A549 (cell line): ENCODE data around the gene DDIT4. TPM values are rescaled to one million over a fixed set of nuclear protein-coding genes. Genes with fewer than 3 reads are reported as not detected.
"Not testable (repeated sequence)": the region's sequence is repeated elsewhere in the genome, so short reads cannot be mapped to it uniquely, and the experiment has no call there.

Experiments
- ATAC-seq, 2 experiments: fragments of 200-7000 bp in 1 of 2; fragments of >200 bp in 1 of 2; cut with Nextera tagmentation in 1 of 2; cut with Tn5 transposase in 1 of 2; 3 replicates each; pipeline versions ENCODE4 v1.8.0 to v1.9.1; 2018 to 2020; ENCODE audit warnings: mild to moderate bottlenecking in 1 of 2, moderate library complexity in 1 of 2
- CTCF ChIA-PET: fragments of 300-600 bp; sonication (Branson Sonifier 250); formaldehyde crosslinking; extraction: SDS; loops from one replicate; lab custom pipeline; 2021; ENCODE audit warnings: antibody characterized with exemption, inconsistent platforms; lab: Yijun Ruan, JAX
- POLR2A ChIA-PET: fragments of 350-600 bp; formaldehyde crosslinking; extraction: SDS; loops from one replicate; lab custom pipeline; 2021; ENCODE audit warnings: antibody characterized with exemption, inconsistent platforms; lab: Yijun Ruan, JAX
- DNase-seq, 2 experiments: peaks; one replicate each; pipeline versions ENCODE4 v3.0.0 to v3.0.0-alpha.2; 2011 to 2016; ENCODE audit warnings: low read depth in 1 of 2, low spot score in 1 of 2
- FAIRE-seq: peaks from 2 replicates; lab custom pipeline; 2011; peaks lifted over from hg19 to GRCh38; lab: Jason Lieb, UNC
- H3K27ac ChIP-seq, 2 experiments: fragments of >200 bp; sonication (Bioruptor Twin); formaldehyde crosslinking; 3 replicates each; pipeline ENCODE4 v1.5.1; 2016 to 2017
- H3K4me1 ChIP-seq: fragments of >200 bp; sonication (Bioruptor Twin); formaldehyde crosslinking; 3 replicates; pipeline ENCODE4 v1.6.1; 2016
- H3K4me2 ChIP-seq: fragments of >200 bp; sonication (Bioruptor Twin); formaldehyde crosslinking; 3 replicates; pipeline ENCODE4 v1.6.1; 2016
- H3K4me3 ChIP-seq: fragments of >200 bp; sonication (Bioruptor Twin); formaldehyde crosslinking; 3 replicates; pipeline ENCODE4 v1.5.1; 2016
- H3K9me3 ChIP-seq: fragments of >200 bp; sonication (Bioruptor Twin); formaldehyde crosslinking; 3 replicates; pipeline ENCODE4 v1.6.1; 2016
- CBX8 ChIP-seq: fragments of 200-600 bp; sonication (generic); IDR thresholded peaks from 2 replicates; pipeline ENCODE4 v1.6.1; 2016
- ESRRA ChIP-seq: fragments of 150-350 bp; IDR thresholded peaks from 2 replicates; pipeline ENCODE4 v1.6.1; 2014; ENCODE audit warnings: mild to moderate bottlenecking, low read length, borderline replicate concordance
- KDM1A ChIP-seq: fragments of 200-600 bp; sonication (generic); IDR thresholded peaks from 2 replicates; pipeline ENCODE4 v1.6.1; 2016; ENCODE audit warnings: low read depth, mild to moderate bottlenecking
- MAX ChIP-seq: IDR thresholded peaks from 2 replicates; pipeline ENCODE4 v1.6.1; 2012
- MAZ ChIP-seq: fragments of 150-350 bp; IDR thresholded peaks from 2 replicates; pipeline ENCODE4 v1.6.1; 2014; ENCODE audit warnings: antibody characterized with exemption, low read depth, low read length, borderline replicate concordance
- POLR2A ChIP-seq: IDR thresholded peaks from 2 replicates; pipeline ENCODE4 v1.6.1; 2012; ENCODE audit warnings: mild to moderate bottlenecking, low read length
- RCOR1 ChIP-seq: fragments of 150-350 bp; IDR thresholded peaks from 2 replicates; pipeline ENCODE4 v1.6.1; 2014; ENCODE audit warnings: antibody characterized with exemption, low read length, low read depth
- TFCP2L1 ChIP-seq: fragments of 250-450 bp; sonication (Bioruptor Pico); IDR thresholded peaks from 2 replicates; pipeline ENCODE4 v1.5.0; 2021; ENCODE audit warnings: mild to moderate bottlenecking
- TP53 ChIP-seq: fragments of 250-450 bp; sonication (Bioruptor Pico); IDR thresholded peaks from 2 replicates; pipeline ENCODE4 v1.5.0; 2021; ENCODE audit warnings: mild to moderate bottlenecking, moderate library complexity
- ZC3H11A ChIP-seq: fragments of 450-650 bp; IDR thresholded peaks from 2 replicates; pipeline ENCODE4 v1.6.1; 2014; ENCODE audit warnings: antibody characterized with exemption, mild to moderate bottlenecking
- ZFP36 ChIP-seq: fragments of 450-650 bp; IDR thresholded peaks from 2 replicates; pipeline ENCODE4 v1.6.1; 2014; ENCODE audit warnings: borderline replicate concordance; ENCODE audit not compliant: partially characterized antibody
- ZSCAN20 ChIP-seq: fragments of 250-450 bp; sonication (Bioruptor Pico); IDR thresholded peaks from 2 replicates; pipeline ENCODE4 v1.8.0; 2022; ENCODE audit warnings: mild to moderate bottlenecking, moderate library complexity
- WGBS: methylation state at CpG from one replicate; pipeline ENCODE4 v1.1.6; 2017; ENCODE audit errors: missing lambda C conversion rate; 5-methylcytosine and 5-hydroxymethylcytosine counted together
- polyA plus RNA-seq, 4 experiments: library from polyadenylated mRNA; depleted of rRNA in 3 of 4; stranded (reverse); fragments of >200 nt; fragmentation: RNase III in 1 of 4; extraction: RNeasy Plus Mini Kit Qiagen cat#74134 plus additional on column Dnase treatment in 1 of 4; gene quantifications; 2 replicates in 3 of 4; 3 replicates in 1 of 4; pipeline ENCODE4 v1.2.3, GENCODE V29; 2011 to 2017
- TF ChIP-seq, protein P1 (sequence below): IDR thresholded peaks from 2 replicates; pipeline ENCODE4 v1.6.1; 2012

DDIT4 gene
- polyA plus RNA-seq, 2 of the 4 experiments (the other 2 are of a cell fraction): 239 to 392 TPM

DNA sequence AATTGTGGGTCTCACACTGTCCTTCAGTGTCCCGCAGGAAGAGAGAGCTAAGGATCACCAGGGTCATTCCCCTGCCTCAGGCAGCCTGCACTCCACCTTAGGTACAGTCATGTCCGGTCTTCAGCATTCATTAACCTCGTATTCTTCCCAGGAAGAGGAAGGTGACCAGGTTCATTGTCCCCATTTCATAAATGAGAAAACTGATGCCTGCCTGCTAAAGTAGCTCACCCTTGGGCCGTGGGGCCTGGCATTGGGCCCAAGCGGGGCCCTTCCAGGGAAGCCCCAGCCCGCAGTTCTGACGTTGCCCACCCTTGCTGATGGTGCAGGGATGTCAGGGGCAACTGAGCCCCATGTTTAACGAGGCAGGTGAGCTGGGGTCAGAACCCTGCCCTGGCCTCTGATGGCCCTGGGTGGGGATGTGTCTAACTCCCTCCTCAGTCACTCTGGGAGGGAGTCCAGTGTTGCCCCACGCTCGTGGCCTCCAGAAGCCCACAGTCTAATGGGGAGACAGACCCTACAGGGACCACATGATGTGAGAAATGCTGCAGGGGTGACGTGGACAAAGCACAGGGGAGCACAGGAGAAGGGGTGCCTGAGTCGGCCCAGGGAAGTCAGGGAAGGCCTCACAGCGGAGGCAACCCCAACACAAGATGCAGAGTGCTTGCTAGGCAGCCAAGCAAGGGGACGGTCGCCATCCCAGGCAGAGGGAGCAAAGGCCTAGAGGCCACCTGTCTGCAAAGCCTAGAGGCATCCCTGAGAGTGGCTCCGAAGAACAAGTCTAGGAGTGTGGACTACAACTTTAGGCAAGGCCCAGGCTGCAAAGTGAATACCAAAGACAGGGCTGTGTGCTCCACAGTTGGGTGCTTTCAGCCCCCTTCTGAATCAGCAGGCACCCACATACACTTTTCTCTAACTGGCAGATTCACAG lies 25.1 kb downstream of the DDIT4 start:
- POLR2A ChIA-PET: interaction anchor here (2.5 to 4.8 kb wide), 4 partner anchors 9 to 23 kb away, joined by 16 to 126 read pairs (median 62); partner anchors contain the start of gene DDIT4
- TF ChIP-seq ZSCAN20 (0 out of 2 replicates have a peak, but pooled peaks have one; percentile 34), KDM1A (peak; percentile 28; the same call in 1 of the 2 replicates), TFCP2L1 (CRISPR knock-in tag) (0 out of 2 replicates have a peak, but pooled peaks have one; percentile 8), CBX8 (no peak), ESRRA (no peak)

GRCh38 chr10:72303424-72304128 lies 29.9 kb downstream of the DDIT4 start:
- H3K9me3 ChIP-seq: no peaks in the 10 kb centered on the region
- ChIA-PET CTCF (interaction anchor here (0.9 to 4.6 kb wide), 8 partner anchors 12 to 255 kb away, joined by 3 to 24 read pairs (median 5); partner anchors contain the start of gene DDIT4), POLR2A (interaction anchor here (0.6 to 3.2 kb wide), 5 partner anchors 7 to 30 kb away, joined by 3 to 9 read pairs (median 4); partner anchors contain the start of gene DDIT4)
- no peak for DNase-seq
- peaks cover 36% of the 10 kb centered on the region for H3K4me1 ChIP-seq
- peak overlapping the region; percentile 26 to 98; a peak in 5 of 6 replicates for H3K27ac ChIP-seq
- peak in 1 of 2 experiments; percentile 21; a peak in 1 of 6 replicates for ATAC-seq
- WGBS: 79% methylated on average over 7 of the region's 8 CpGs
- TF ChIP-seq POLR2A (0 out of 2 replicates have a peak, but pooled peaks have one; percentile 4), MAX (no peak)
- FAIRE-seq: no peak
- H3K4me3 ChIP-seq: no peak overlapping the region
- H3K4me2 ChIP-seq: no peak overlapping the region

More for the DNA sequence above, 25.1 kb downstream of the DDIT4 start:
- 63% methylated on average over 14 of the region's 16 CpGs for WGBS
- no peaks in the 10 kb centered on the region for H3K9me3 ChIP-seq
- FAIRE-seq (no peak), DNase-seq (peak; percentile 3 to 48), ATAC-seq (peak in 1 of 2 experiments; percentile 14; a peak in 3 of 6 replicates)
- H3K4me1 ChIP-seq: peaks cover 39% of the 10 kb centered on the region
- H3K27ac ChIP-seq: peak overlapping the region; percentile 98 to 100
- H3K4me2 ChIP-seq: peak overlapping the region; percentile 94
- no peak overlapping the region for H3K4me3 ChIP-seq
- CTCF ChIA-PET: interaction anchor here (0.8 to 3.9 kb wide), 4 partner anchors 19 to 125 kb away, joined by 3 to 15 read pairs (median 4); no protein-coding TSS in a partner anchor

DNA sequence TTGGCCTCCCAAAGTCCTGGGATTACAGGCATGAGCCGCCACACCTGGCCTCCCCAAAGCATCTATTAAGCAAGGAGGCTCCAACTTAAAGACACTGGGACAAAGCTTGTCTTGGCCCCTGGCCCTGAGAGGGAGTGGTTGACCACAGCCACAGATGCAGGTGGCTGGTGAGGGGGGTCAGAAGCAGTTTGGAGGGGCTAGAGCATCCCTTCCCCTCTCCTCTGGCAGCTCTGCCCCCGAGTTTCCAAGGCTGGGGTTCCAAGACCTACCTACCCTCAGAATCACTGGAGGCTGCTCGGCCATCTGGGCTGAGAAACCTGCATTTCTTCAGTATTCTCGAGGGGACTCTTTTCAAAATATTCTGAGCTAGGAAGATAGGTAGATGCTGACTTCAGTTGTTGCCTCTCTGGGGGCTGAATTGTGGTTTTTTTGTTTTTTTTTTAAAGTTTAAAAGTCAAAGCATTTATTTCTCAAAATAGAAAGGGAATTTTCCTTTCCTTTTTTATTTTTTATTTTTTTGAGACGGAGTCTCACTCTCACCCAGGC lies 32.6 kb downstream of the DDIT4 start:
- CTCF ChIA-PET: interaction anchor here (0.6 to 3.2 kb wide), 8 partner anchors 9 to 167 kb away, joined by 3 to 10 read pairs (median 4); no protein-coding TSS in a partner anchor
- TF ChIP-seq ESRRA (no peak), TP53 (CRISPR knock-in tag) (no peak), ZFP36 (no peak), MAZ (no peak), RCOR1 (no peak), ZC3H11A (no peak)
- TF ChIP-seq, protein P1, sequence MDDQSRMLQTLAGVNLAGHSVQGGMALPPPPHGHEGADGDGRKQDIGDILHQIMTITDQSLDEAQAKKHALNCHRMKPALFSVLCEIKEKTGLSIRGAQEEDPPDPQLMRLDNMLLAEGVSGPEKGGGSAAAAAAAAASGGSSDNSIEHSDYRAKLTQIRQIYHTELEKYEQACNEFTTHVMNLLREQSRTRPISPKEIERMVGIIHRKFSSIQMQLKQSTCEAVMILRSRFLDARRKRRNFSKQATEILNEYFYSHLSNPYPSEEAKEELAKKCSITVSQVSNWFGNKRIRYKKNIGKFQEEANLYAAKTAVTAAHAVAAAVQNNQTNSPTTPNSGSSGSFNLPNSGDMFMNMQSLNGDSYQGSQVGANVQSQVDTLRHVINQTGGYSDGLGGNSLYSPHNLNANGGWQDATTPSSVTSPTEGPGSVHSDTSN: no peak
- TF ChIP-seq, all 56 proteins: peak for 0
- DNase-seq (no peak), FAIRE-seq (no peak), ATAC-seq (no peak)
- Histone ChIP-seq H3K4me2 (no peak overlapping the region), H3K9me3 (no peaks in the 10 kb centered on the region), H3K27ac (peak overlapping the region; percentile 90 to 98), H3K4me3 (no peak overlapping the region), H3K4me1 (peaks cover 55% of the 10 kb centered on the region)
- WGBS: 77% methylated on average over 5 of the region's 5 CpGs
- POLR2A ChIA-PET: interaction anchor here (2.9 kb wide), 1 partner anchor 9 kb away, joined by 22 read pairs; no protein-coding TSS in a partner anchor

GRCh38 chr10:72307711-72308110 lies 34.0 kb downstream of the DDIT4 start:
- ChIA-PET CTCF (interaction anchor here (1.2 to 3.2 kb wide), 4 partner anchors 10 to 33 kb away, joined by 3 to 10 read pairs (median 8); no protein-coding TSS in a partner anchor), POLR2A (interaction anchor here (1.2 to 2.9 kb wide), 4 partner anchors 10 to 47 kb away, joined by 4 to 32 read pairs (median 20); partner anchors contain the start of gene DDIT4)
- not testable (repeated sequence) for H3K4me2 ChIP-seq, H3K9me3 ChIP-seq, DNase-seq, FAIRE-seq, ATAC-seq, H3K4me3 ChIP-seq
- WGBS: 93% methylated on average over 7 of the region's 7 CpGs
- peak overlapping the region; percentile 90 to 98 for H3K27ac ChIP-seq
- peaks cover 59% of the 10 kb centered on the region for H3K4me1 ChIP-seq
